EL (cell line): Measurements from ENCODE around the gene SEC22A.
A peak's percentile ranks its signal among the peaks of the same experiment; 100 is the strongest.

Source experiments
- DNase-seq: peaks from one replicate; pipeline ENCODE4 v3.0.0-alpha.2; 2016

The SEC22A gene

GRCh38 chr3:123311201-123311600 lies 109.5 kb downstream of the SEC22A start:
- no peak for DNase-seq

GRCh38 chr3:123312331-123313265 lies 110.9 kb downstream of the SEC22A start:
- peak; percentile 7 for DNase-seq

- no peak for DNase-seq
Measured at GRCh38 chr3:123313889-123314288, 112.1 kb downstream of the SEC22A start.

- DNase-seq: no peak
Measured at GRCh38 chr3:123314359-123315270, 112.9 kb downstream of the SEC22A start.

- no peak for DNase-seq
Measured at GRCh38 chr3:123315271-123315595, 113.5 kb downstream of the SEC22A start.

GRCh38 chr3:123317716-123318115 lies 116.0 kb downstream of the SEC22A start:
- no peak for DNase-seq

- DNase-seq: no peak
Measured at GRCh38 chr3:123318374-123318773, 116.6 kb downstream of the SEC22A start.

GRCh38 chr3:123319760-123320159 lies 118.0 kb downstream of the SEC22A start:
- DNase-seq: no peak

GRCh38 chr3:123320221-123320620 lies 118.5 kb downstream of the SEC22A start:
- DNase-seq: no peak

GRCh38 chr3:123321806-123322205 lies 120.1 kb downstream of the SEC22A start:
- DNase-seq: no peak

GRCh38 chr3:123322866-123323265 lies 121.1 kb downstream of the SEC22A start:
- no peak for DNase-seq
